ENCODE measurements around the gene PPM1M.

The PPM1M gene, protein sequence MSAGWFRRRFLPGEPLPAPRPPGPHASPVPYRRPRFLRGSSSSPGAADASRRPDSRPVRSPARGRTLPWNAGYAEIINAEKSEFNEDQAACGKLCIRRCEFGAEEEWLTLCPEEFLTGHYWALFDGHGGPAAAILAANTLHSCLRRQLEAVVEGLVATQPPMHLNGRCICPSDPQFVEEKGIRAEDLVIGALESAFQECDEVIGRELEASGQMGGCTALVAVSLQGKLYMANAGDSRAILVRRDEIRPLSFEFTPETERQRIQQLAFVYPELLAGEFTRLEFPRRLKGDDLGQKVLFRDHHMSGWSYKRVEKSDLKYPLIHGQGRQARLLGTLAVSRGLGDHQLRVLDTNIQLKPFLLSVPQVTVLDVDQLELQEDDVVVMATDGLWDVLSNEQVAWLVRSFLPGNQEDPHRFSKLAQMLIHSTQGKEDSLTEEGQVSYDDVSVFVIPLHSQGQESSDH

DNA sequence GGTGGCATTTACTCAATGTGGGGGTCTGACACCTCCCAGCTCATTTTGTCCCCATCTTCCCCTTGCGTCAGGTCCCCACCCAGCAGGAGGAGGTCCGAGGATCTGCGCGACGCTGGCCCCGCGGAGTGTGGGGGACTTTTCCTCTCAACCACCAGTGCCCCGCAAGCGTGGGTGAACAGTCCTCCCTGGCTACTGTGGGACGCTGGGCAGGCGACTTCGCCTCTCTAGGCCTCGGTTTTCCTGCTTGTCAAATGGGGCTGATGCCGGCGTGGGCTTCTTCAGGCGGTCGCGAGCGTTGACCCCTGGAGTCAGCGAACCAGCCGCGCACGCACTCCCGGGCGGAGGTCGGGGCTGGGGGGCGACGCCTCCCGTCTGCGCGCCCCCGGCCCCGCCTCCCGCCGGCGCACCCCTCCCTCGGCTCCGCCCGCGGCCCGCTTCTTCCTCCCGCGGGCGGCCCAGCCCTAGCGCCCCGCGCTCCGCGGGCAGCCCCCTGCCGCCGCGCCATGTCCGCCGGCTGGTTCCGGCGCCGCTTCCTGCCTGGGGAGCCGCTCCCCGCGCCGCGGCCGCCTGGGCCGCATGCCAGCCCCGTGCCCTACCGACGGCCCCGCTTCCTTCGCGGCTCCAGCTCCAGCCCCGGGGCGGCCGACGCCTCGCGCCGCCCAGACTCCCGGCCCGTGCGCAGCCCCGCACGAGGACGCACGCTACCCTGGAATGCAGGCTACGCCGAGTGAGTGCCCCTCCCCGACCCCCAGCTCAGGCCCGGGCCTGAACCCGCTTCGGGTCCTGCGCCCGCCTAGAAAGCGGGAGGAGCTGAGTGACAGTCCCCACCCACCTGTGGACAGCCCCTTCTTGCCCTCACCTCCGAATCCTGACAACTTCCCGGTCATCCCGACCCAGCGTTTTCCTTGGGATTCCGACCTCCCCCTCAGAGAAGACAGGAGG, at the start of gene PPM1M:
PPM1M (plus strand) TSS at position 438 of the 942 bp plus-strand sequence; CDS start at position 504, 66 bp downstream.
- DNase-seq: peak; percentile 62

DNA sequence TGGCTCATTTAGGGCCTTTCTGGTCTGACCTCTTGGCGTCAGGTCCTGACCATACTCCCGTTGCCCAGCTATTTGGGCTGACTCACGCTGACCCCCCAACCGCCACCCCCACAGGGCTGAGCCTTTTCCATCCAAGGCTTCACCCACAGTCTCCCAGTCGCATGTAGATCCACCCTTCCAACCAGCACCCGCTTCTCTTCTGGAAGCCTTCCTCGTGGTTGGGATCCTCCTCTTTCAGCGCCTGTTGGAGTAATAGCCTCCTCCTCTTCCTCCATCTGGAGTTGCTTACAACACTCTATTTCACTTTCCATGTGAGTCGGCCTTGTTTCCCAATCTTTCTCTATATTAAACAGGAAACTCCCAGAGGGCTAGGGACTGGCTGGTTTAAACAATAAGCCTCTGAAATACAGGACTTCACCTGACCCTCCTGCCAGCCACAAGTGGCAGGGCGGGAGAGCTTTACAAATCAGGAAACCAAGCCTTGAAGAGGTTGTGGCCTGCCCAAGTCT, 49.7 kb upstream of the PPM1M start:
- no peak for DNase-seq

DNA sequence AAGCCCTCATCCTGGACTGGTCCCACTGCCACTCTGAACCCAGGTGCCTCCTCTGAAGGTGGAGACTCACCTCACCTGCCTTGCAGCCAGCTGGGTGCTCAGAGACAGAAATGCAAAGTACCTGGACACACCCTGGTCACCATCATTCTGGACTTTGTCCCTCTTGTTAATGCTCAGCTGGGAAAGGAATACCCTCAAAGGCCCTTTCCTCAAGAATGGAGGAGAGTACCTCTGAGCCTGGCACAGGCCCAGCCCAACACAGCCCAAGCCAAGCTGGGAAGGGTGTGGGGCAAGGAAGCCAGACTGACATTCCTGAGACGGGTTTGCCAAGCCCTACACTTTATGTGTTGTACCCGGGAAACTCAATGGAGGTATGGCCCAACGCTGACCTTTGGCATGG, 48.6 kb upstream of the PPM1M start:
- DNase-seq: no peak

DNA sequence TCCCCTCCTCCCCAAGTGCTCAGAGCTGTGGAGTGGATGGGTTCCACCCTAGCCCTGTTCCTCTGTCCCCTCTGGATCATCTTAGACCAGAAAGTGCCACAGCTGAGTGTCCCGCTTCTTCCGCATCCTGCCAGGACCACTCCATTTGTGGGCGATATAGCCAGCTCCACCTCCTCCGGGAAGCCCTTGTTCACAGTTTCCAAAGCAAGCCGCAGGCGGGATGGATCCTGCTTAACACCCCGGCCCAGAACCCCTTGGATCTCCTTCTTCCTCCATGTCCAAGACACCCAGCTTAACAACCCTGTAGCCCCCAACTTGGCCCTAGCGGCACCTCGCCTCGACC, 48.1 kb upstream of the PPM1M start:
- DNase-seq: no peak

DNA sequence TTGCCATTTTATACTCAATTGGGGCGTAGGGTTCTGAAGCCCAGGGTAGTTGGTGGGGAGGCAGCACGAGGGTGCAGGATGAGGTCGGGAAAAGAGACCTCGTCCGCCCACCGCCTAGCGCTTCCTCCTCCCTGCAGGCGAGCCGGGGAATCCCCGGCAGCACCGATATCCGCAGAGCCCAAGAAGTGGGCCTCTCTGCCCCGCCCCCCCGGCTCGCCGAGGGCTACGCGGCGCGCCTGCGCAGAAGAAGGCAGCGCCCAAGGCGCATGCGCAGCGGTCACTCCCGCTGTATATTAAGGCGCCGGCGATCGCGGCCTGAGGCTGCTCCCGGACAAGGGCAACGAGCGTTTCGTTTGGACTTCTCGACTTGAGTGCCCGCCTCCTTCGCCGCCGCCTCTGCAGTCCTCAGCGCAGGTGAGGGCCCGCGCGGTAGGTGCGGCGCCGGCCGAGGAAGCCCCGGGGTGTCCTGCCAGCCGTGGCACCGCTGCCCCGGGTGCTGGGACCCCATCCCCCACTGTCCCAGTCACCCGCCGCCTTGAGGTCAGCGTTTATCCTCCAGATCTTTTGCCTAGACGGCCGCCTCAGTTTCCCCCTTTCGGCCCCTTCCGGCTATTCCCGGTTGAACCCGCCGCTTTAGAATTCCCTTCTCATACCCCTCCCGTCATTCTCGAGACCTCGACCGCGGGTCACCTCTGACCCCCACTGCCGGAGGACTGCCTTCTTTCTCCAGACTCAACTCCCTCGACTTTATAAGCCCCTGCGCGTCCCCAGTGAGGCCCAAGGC, 47.5 kb upstream of the PPM1M start, which contains the start of gene ALAS1:
ALAS1 (plus strand) TSS at position 319 of the 784 bp plus-strand sequence. CDS start 1,082 bp downstream, outside the sequence.
- peak; percentile 93 for DNase-seq

DNA sequence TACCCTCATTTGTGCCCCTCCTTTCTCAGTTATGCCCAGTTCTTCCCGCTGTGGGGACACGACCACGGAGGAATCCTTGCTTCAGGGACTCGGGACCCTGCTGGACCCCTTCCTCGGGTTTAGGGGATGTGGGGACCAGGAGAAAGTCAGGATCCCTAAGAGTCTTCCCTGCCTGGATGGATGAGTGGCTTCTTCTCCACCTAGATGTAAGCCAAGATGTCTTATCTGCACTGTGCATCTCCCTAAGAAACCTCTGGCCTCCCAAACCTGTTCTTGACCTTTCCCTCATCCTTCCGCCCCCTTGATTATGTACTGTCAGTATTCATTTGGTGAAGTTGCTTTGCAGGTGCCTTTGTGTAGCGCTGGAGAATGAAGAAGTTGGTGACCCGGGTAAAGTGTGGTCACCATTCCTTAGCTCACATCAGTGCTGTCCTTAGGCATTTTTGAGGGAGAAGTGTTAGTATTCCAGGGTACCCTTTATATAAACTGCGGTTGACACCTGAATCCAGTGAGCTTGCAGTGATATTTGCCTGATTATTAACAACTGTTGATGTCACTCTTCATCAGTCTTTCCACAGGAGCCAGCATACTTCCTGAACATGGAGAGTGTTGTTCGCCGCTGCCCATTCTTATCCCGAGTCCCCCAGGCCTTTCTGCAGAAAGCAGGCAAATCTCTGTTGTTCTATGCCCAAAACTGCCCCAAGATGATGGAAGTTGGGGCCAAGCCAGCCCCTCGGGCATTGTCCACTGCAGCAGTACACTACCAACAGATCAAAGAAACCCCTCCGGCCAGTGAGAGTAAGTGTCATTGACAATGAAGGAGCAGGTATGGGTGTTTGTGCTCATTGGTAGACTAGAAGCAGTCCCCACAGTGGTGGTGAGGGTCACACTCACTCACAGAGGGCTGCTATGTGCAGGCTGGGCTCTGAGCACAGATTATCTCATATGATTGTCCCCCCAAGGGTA, 46.6 kb upstream of the PPM1M start:
- DNase-seq: no peak

DNA sequence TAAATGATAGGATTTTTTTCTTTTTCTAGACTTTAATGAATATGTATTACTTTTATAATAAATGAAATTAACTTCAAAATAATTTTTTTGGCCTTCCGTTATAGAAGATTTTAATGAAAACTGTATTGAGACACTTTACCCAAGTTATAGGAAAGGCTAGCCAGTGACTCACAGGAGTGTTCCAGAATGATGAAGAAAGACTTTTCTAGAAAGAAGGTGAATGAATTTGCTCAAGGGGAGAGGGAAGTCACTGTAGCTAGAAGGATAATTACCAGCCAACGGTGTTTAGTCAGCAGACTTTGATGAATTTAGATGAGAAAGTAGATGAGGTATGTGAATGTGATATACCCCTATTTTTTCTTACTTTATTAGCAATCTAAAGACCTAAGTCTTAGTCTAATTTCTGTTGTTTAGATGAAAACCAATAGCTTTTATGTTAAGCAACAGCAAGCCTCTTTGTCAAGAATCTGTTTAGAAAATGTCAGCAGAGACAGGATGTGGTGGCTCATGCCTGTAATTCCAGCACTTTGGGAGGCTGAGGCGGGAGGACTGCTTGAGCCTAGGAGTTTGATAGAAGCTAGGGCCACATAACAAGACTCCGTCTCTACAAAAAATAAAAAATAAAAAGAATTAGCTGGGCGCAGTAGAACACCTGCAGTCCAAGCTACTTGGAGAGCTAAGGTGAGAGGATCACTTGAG, 44.4 kb upstream of the PPM1M start:
- no peak for DNase-seq

DNA sequence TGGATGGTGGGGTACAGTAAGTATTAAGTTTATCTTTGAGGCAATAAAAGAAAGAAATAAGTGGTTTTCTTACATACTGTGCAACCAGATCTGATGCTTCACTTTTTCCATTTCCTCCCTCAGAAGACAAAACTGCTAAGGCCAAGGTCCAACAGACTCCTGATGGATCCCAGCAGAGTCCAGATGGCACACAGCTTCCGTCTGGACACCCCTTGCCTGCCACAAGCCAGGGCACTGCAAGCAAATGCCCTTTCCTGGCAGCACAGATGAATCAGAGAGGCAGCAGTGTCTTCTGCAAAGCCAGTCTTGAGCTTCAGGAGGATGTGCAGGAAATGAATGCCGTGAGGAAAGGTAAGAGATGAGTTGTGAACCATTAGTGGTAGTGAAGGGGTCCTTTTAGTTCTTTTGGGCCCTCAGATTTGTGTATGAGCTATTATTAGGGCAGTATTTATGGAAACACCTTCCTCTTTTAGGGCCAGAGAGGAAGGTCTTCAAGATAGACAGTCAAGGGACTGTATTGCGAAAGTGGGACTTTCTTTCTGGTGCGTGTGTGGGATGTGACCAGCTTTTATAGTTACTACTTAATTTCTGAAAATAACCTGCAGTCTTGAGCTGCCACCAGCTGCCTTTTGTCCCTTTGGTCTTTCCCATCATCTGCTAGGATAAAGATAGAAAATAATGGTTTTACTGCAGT, 43.0 kb upstream of the PPM1M start:
- DNase-seq: no peak

DNA sequence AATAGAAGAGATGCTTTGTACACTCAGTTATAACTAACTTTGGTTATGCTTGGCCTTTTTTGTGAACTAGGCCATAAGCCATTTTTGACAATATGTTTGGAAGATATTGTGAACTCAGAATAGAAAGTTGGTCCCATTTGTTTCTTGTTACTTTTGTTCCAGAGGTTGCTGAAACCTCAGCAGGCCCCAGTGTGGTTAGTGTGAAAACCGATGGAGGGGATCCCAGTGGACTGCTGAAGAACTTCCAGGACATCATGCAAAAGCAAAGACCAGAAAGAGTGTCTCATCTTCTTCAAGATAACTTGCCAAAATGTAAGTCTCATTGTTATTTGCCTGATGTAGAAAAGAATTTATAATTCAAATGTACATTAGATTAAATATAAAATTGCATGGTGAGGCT, 41.9 kb upstream of the PPM1M start:
- DNase-seq: no peak

DNA sequence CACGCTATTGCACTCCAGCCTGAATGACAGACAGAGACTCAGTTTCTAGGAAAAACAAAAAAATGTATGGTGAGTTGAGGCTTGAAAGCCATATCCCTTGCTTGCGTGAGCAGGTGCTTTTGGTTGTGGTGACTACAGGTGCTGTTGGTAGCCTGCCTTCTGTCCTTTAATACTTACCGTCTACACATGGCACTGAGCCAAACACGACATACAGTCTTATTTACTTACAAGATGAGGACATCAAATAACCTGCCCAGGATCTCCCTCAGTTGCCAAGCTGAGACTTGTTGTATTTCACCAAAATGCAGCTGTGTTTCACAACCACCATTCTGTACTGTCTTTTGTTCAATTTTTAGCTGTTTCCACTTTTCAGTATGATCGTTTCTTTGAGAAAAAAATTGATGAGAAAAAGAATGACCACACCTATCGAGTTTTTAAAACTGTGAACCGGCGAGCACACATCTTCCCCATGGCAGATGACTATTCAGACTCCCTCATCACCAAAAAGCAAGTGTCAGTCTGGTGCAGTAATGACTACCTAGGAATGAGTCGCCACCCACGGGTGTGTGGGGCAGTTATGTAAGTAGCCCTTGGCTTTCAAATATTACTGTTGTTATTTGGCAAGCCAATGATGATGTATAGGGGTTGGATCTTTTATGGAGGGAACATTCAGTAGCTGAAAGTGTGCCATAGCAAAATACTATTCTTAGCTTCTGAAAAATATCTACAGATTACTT, 41.1 kb upstream of the PPM1M start:
- DNase-seq: no peak

DNA sequence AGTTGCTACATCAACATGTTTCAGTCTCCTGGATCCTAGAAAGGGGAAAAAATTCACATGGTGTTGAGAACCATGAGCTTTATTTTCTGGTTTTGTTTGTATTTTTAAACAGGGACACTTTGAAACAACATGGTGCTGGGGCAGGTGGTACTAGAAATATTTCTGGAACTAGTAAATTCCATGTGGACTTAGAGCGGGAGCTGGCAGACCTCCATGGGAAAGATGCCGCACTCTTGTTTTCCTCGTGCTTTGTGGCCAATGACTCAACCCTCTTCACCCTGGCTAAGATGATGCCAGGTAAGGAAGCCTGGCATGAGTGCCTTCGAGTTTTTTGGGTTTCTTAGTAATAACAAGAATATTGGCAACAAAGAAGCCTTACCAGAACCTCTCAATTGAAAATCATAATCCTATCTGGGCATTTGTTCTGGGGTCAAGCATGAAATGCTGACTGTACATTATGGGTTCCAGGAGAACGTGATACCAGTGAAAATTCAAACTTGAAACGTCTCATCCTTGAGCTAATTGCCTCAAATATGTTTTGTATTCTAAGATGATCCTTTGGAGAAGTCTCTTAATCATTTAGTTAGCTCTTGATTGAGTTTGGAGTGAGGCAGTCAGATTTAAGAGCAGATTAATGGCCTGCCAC, 39.7 kb upstream of the PPM1M start:
- no peak for DNase-seq

DNA sequence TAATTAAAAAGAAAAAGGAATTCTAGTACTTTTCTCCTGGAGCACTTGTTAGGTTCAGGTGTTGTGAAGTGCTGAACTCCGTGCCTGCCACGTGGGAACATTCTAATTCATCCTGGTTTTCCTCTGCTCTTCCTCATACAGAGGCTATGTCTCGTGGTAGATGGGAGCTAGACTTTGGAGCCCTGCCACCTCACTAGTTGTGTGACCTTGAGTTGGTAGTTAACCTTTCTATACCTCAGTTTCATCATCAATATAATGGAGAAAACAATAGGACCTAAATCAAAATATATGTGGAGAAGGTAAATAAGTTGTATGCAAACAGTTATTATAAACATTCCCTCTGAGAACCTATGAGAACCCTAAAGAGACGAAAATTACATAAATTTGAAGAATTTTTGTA, 37.0 kb upstream of the PPM1M start:
- no peak for DNase-seq

DNA sequence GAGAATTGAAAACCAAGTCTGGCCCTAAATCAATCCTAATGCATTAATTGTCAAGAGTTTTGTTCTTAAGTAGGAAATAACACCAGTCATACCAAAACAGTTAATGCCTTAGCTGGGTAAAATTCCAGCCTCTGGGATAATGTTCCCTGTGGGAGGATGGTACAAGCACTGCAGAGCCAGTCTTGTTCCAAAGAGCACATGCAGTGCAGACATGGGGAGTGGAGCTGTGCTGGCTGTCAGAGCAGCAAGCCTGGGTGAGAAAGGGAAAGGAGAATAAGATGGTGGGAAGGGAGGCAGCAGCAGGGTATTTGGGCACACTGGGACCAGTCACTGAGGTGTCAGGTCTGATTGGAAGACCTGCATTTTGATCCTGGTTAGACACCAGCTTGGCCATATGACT, 35.5 kb upstream of the PPM1M start:
- no peak for DNase-seq

DNA sequence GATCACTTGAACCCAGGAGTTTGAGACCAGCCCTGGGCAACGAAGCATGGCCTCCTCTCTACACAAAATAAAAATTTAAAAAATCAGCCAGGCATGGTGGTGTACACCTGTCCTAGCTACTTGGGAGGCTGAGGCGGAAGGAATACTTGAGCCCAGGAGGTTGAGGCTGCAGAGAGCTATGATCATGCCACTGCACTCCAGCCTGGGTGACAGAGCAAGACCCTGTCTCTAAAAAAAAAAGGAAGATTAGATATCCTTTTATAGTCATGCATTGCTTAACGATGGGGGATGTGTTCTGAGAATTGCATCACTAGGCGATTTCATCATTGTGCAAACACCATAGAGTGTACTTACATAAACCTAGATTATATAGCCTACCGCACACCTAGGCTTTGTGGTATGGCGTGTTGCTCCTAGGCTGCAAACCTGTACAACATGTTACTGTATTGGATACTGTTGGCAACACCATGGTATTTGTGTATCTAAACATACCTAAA, 35.0 kb upstream of the PPM1M start:
- DNase-seq: no peak

DNA sequence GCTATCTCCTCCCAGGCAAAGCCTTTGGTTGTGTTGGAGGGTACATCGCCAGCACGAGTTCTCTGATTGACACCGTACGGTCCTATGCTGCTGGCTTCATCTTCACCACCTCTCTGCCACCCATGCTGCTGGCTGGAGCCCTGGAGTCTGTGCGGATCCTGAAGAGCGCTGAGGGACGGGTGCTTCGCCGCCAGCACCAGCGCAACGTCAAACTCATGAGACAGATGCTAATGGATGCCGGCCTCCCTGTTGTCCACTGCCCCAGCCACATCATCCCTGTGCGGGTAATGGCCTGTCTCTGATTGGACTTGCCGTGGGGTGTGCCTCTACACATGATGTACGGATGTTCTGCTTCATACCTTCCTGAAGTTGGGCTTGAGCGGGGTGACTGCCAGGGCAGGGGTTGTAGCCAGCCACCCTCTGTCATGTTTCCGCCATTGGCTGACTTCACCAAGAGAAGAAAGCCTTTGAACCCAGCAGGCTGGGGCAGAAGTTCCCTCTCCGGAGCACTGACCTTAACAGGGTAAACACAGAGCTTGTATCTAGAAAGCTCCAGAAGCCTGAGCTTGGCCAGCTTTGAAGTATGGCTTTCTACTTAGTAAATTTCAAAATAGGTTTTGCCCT, 34.2 kb upstream of the PPM1M start:
- no peak for DNase-seq

DNA sequence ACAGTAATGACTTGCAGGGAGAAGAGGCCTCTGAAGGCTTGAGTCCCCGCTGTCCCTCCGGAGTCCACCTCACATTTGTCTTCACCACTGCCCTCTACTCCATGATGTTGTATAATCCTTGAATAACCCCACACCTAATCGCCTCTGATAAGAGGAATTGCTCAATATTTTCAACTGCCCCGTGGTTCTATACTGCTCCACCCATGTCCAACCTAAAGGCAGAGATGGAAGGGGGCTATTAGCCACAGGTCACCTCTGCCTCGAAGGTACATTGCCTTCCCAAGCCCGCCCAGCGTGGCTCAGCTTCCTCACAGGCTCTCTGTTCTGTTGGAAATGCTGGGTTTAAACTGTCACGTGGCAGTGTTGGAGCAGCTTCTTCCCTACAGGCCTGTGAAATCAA, 32.6 kb upstream of the PPM1M start:
- no peak for DNase-seq

DNA sequence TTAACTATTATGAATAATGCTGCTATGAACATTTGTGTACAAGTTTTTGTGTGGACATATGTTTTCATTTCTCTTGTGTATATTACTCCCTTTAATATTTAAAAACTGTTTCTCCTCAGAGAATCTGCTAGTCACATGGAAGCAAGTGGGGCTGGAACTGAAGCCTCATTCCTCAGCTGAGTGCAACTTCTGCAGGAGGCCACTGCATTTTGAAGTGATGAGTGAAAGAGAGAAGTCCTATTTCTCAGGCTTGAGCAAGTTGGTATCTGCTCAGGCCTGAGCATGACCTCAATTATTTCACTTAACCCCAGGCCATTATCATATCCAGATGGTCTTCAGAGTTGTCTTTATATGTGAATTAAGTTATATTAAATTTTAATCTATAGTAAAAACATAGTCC, 31.7 kb upstream of the PPM1M start:
- DNase-seq: no peak

DNA sequence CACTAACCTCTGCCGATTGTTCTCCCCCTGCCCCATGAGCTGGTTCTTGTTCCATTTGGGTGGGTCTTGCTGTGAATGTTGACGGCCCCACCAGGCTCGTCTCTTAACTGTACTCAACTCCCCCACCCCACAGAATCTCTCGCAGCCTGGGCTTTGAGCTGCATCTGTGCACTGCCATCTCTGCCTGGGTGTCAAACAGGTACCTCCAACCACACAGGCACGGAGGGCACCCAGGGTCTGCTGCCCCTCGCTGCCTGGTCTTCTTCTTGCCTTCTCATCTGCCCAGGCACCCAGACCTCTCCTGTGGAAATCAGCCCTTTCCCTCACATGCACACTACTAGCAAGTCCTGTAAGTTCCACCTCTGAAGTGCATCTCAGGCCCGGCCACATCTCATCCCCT, 30.2 kb upstream of the PPM1M start:
- no peak for DNase-seq
